PC-3 (cell line): ENCODE data around the gene SPDYE3. TPM values are rescaled to one million over a fixed set of nuclear protein-coding genes. Genes with fewer than 3 reads are reported as not detected.
"Not testable (repeated sequence)": the region's sequence is repeated elsewhere in the genome, so short reads cannot be mapped to it uniquely, and the experiment has no call there.

Experiments
- ATAC-seq: fragments of 200-7000 bp; cut with Tn5 transposase; 2 replicates; pipeline ENCODE4 v1.9.1; 2020; ENCODE audit warnings: mild to moderate bottlenecking, moderate library complexity
- BruUV-seq: library from RNA; stranded (reverse); fragments of 400-500 nt; replicated peaks from 2 replicates; lab custom pipeline; 2021; lab: Mats Ljungman, UMichigan
- CTCF ChIA-PET: fragments of 300-600 bp; sonication (Branson Sonifier 250); formaldehyde crosslinking; loops from one replicate; lab custom pipeline; 2022; ENCODE audit warnings: antibody characterized with exemption; lab: Charles Lee
- POLR2A ChIA-PET: fragments of 300-600 bp; sonication (Branson Sonifier 250); formaldehyde crosslinking; loops from one replicate; lab custom pipeline; 2022; ENCODE audit warnings: antibody characterized with exemption; ENCODE audit not compliant: unreplicated experiment; lab: Charles Lee
- DNase-seq: peaks from one replicate; pipeline ENCODE4 v3.0.0-alpha.2; 2015
- H2AFZ ChIP-seq: fragments of 300-600 bp; sonication (generic); 2 replicates; pipeline ENCODE4 v1.6.0; 2016; ENCODE audit warnings: antibody characterized with exemption, low read length
- H3F3A ChIP-seq: fragments of 300-600 bp; sonication (generic); one replicate; pipeline ENCODE4 v1.6.0; 2017; ENCODE audit warnings: antibody characterized with exemption, low read length, control low read depth, mild to moderate bottlenecking; ENCODE audit not compliant: unreplicated experiment
- H3K27ac ChIP-seq: fragments of 300-600 bp; sonication (generic); 2 replicates; pipeline ENCODE4 v1.5.1; 2016; ENCODE audit warnings: mild to moderate bottlenecking, low read length
- H3K27me3 ChIP-seq: fragments of 300-600 bp; sonication (generic); 2 replicates; pipeline ENCODE4 v1.6.1; 2016; ENCODE audit warnings: low read length, mixed read lengths
- H3K36me3 ChIP-seq: fragments of 300-600 bp; sonication (generic); 2 replicates; pipeline ENCODE4 v1.6.1; 2016; ENCODE audit warnings: low read depth, mixed run types, low read length, mixed read lengths
- H3K4me1 ChIP-seq: fragments of 300-600 bp; sonication (generic); 2 replicates; pipeline ENCODE4 v1.5.1; 2016; ENCODE audit warnings: low read length; ENCODE audit not compliant: insufficient read depth
- H3K4me2 ChIP-seq: fragments of 300-600 bp; sonication (generic); 2 replicates; pipeline ENCODE4 v1.6.0; 2016; ENCODE audit warnings: low read length
- H3K4me3 ChIP-seq: fragments of 300-600 bp; sonication (generic); 2 replicates; pipeline ENCODE4 v1.5.1; 2016; ENCODE audit warnings: mild to moderate bottlenecking, low read length, mixed read lengths
- H3K79me2 ChIP-seq: fragments of 300-600 bp; sonication (generic); 2 replicates; pipeline ENCODE4 v1.6.1; 2017; ENCODE audit warnings: low read length, mixed read lengths
- H3K9ac ChIP-seq: fragments of 300-600 bp; sonication (generic); 2 replicates; pipeline ENCODE4 v1.6.0; 2016; ENCODE audit warnings: mild to moderate bottlenecking, low read length
- H3K9me2 ChIP-seq: fragments of 300-600 bp; sonication (generic); replicated peaks from 2 replicates; pipeline ENCODE4 v1.6.1; 2016; ENCODE audit warnings: mixed run types, low read length, mixed read lengths
- H3K9me3 ChIP-seq: fragments of 300-600 bp; sonication (generic); 2 replicates; pipeline ENCODE4 v1.6.1; 2016; ENCODE audit warnings: low read length, mixed read lengths
- H4K20me1 ChIP-seq: fragments of 300-600 bp; sonication (generic); 2 replicates; pipeline ENCODE4 v1.6.1; 2016; ENCODE audit warnings: low read length, mixed read lengths
- CTCF ChIP-seq: fragments of 300-600 bp; sonication (generic); conservative IDR thresholded peaks from 2 replicates; pipeline ENCODE4 v1.5.1; 2017; ENCODE audit warnings: antibody characterized with exemption, low read depth, mild to moderate bottlenecking, low read length
- EZH2 ChIP-seq: fragments of 300-600 bp; sonication (generic); IDR thresholded peaks from one replicate; pipeline ENCODE4 v1.6.1; 2017; ENCODE audit warnings: antibody characterized with exemption, mild to moderate bottlenecking, low read length; ENCODE audit not compliant: unreplicated experiment
- EZH2phosphoT487 ChIP-seq: fragments of 300-600 bp; sonication (generic); IDR thresholded peaks from 2 replicates; pipeline ENCODE4 v1.6.1; 2018; ENCODE audit warnings: mild to moderate bottlenecking, antibody characterized with exemption, low read length, borderline replicate concordance
- intact Hi-C: fragments of 100-400 bp; cut with micrococcal nuclease; formaldehyde crosslinking; loops from 2 replicates; pipeline ENCODE4 v1.9.0; 2023
- total RNA-seq: library from RNA; depleted of rRNA; stranded (reverse); fragments of >200 nt; gene quantifications from 2 replicates; pipeline ENCODE4 v1.2.3, GENCODE V29; 2014

Gene SPDYE3
- total RNA-seq, 1 experiment from 2014 or later: not detected

- no peaks in the 10 kb centered on the region for H3F3A ChIP-seq
- TF ChIP-seq EZH2phosphoT487 (no peak), CTCF (no peak), EZH2 (no peak)
- H2AFZ ChIP-seq: no peak overlapping the region
- ATAC-seq: no peak
- no peak overlapping the region for H3K4me3 ChIP-seq
- ChIA-PET CTCF (no interaction called here), POLR2A (no interaction called here)
- no peaks in the 10 kb centered on the region for H4K20me1 ChIP-seq
- H3K27ac ChIP-seq: no peak overlapping the region
- no peaks in the 10 kb centered on the region for H3K79me2 ChIP-seq
- no peak overlapping the region for H3K9ac ChIP-seq
- BruUV-seq: no TSS peak
- H3K9me3 ChIP-seq: no peaks in the 10 kb centered on the region
- no peaks in the 10 kb centered on the region for H3K9me2 ChIP-seq
- H3K36me3 ChIP-seq: no peaks in the 10 kb centered on the region
- intact Hi-C loops: loop anchor here (10.0 kb wide), 1 partner anchor 70 kb away; no protein-coding TSS in a partner anchor
- H3K4me1 ChIP-seq: 0 out of 2 replicates have a peak, but pooled peaks cover 4% of the 10 kb centered on the region
- no peaks in the 10 kb centered on the region for H3K27me3 ChIP-seq
- H3K4me2 ChIP-seq: no peak overlapping the region
- DNase-seq: no peak
These were observed 32.4 kb upstream of the SPDYE3 start for GRCh38 chr7:100275120-100275519.

- intact Hi-C loops: loop anchor here (10.0 kb wide), 1 partner anchor 69 kb away; no protein-coding TSS in a partner anchor
- CTCF ChIA-PET: not testable (repeated sequence)
These were observed 31.4 kb upstream of the SPDYE3 start for GRCh38 chr7:100276126-100276525.

GRCh38 chr7:100282069-100282608, 25.4 kb upstream of the SPDYE3 start:
- BruUV-seq, H4K20me1 ChIP-seq, H3K4me2 ChIP-seq, H3K4me1 ChIP-seq, H2AFZ ChIP-seq, intact Hi-C loops, H3K9me3 ChIP-seq, CTCF ChIA-PET, H3K9me2 ChIP-seq, H3K4me3 ChIP-seq, H3F3A ChIP-seq, POLR2A ChIA-PET, H3K27me3 ChIP-seq, H3K9ac ChIP-seq, DNase-seq, ATAC-seq, H3K27ac ChIP-seq, H3K36me3 ChIP-seq, H3K79me2 ChIP-seq: not testable (repeated sequence)

More at GRCh38 chr7:100276126-100276525, 31.4 kb upstream of the SPDYE3 start:
- H3F3A ChIP-seq, H3K9me3 ChIP-seq, H4K20me1 ChIP-seq, BruUV-seq, H3K9me2 ChIP-seq, H3K27ac ChIP-seq, H3K4me1 ChIP-seq, H3K9ac ChIP-seq, H3K4me3 ChIP-seq, H3K79me2 ChIP-seq, ATAC-seq, POLR2A ChIA-PET, H3K4me2 ChIP-seq, H2AFZ ChIP-seq, H3K27me3 ChIP-seq, DNase-seq, H3K36me3 ChIP-seq: not testable (repeated sequence)

- H3K4me1 ChIP-seq, H3K79me2 ChIP-seq, DNase-seq, H3K9me3 ChIP-seq, CTCF ChIA-PET, H3K9me2 ChIP-seq, H3K36me3 ChIP-seq, H2AFZ ChIP-seq, BruUV-seq, H3K9ac ChIP-seq, H3K27ac ChIP-seq, H3K4me3 ChIP-seq, H4K20me1 ChIP-seq, H3F3A ChIP-seq, intact Hi-C loops, ATAC-seq, H3K27me3 ChIP-seq, H3K4me2 ChIP-seq, POLR2A ChIA-PET: not testable (repeated sequence)
These were observed 24.4 kb upstream of the SPDYE3 start for GRCh38 chr7:100283147-100283546.

- H3K27ac ChIP-seq, H4K20me1 ChIP-seq, H3K4me3 ChIP-seq, H3K9ac ChIP-seq, H3K4me2 ChIP-seq, H2AFZ ChIP-seq, H3K27me3 ChIP-seq, DNase-seq, H3K36me3 ChIP-seq, intact Hi-C loops, H3K4me1 ChIP-seq, POLR2A ChIA-PET, BruUV-seq, ATAC-seq, H3K9me2 ChIP-seq, H3K79me2 ChIP-seq, H3F3A ChIP-seq, H3K9me3 ChIP-seq: not testable (repeated sequence)
- CTCF ChIA-PET: interaction anchor here (0.7 kb wide), 1 partner anchor 15 kb away, joined by 7 read pairs; no protein-coding TSS in a partner anchor
These were observed 20.1 kb upstream of the SPDYE3 start for GRCh38 chr7:100287191-100287969.
